A549 (cell line): Measurements from ENCODE around the gene PITX1. TPM values are rescaled to one million over a fixed set of nuclear protein-coding genes. Genes with fewer than 3 reads are reported as not detected.
A peak's percentile ranks its signal among the peaks of the same experiment; 100 is the strongest.

Experiments used
- ATAC-seq, 2 experiments: fragments of 200-7000 bp in 1 of 2; fragments of >200 bp in 1 of 2; cut with Nextera tagmentation in 1 of 2; cut with Tn5 transposase in 1 of 2; 3 replicates each; pipeline versions ENCODE4 v1.8.0 to v1.9.1; 2018 to 2020; ENCODE audit warnings: mild to moderate bottlenecking in 1 of 2, moderate library complexity in 1 of 2
- CTCF ChIA-PET: fragments of 300-600 bp; sonication (Branson Sonifier 250); formaldehyde crosslinking; extraction: SDS; loops from one replicate; lab custom pipeline; 2021; ENCODE audit warnings: antibody characterized with exemption, inconsistent platforms; lab: Yijun Ruan, JAX
- POLR2A ChIA-PET: fragments of 350-600 bp; formaldehyde crosslinking; extraction: SDS; loops from one replicate; lab custom pipeline; 2021; ENCODE audit warnings: antibody characterized with exemption, inconsistent platforms; lab: Yijun Ruan, JAX
- DNase-seq, 2 experiments: peaks; one replicate each; pipeline versions ENCODE4 v3.0.0 to v3.0.0-alpha.2; 2011 to 2016; ENCODE audit warnings: low read depth in 1 of 2, low spot score in 1 of 2
- FAIRE-seq: peaks from 2 replicates; lab custom pipeline; 2011; peaks lifted over from hg19 to GRCh38; lab: Jason Lieb, UNC
- H3K27ac ChIP-seq, 2 experiments: fragments of >200 bp; sonication (Bioruptor Twin); formaldehyde crosslinking; 3 replicates each; pipeline ENCODE4 v1.5.1; 2016 to 2017
- H3K4me1 ChIP-seq: fragments of >200 bp; sonication (Bioruptor Twin); formaldehyde crosslinking; 3 replicates; pipeline ENCODE4 v1.6.1; 2016
- H3K4me2 ChIP-seq: fragments of >200 bp; sonication (Bioruptor Twin); formaldehyde crosslinking; 3 replicates; pipeline ENCODE4 v1.6.1; 2016
- H3K4me3 ChIP-seq: fragments of >200 bp; sonication (Bioruptor Twin); formaldehyde crosslinking; 3 replicates; pipeline ENCODE4 v1.5.1; 2016
- H3K9me3 ChIP-seq: fragments of >200 bp; sonication (Bioruptor Twin); formaldehyde crosslinking; 3 replicates; pipeline ENCODE4 v1.6.1; 2016
- BCL3 ChIP-seq: fragments of >200 bp; sonication (Bioruptor Twin); formaldehyde crosslinking; IDR thresholded peaks from 3 replicates; pipeline ENCODE4 v1.6.1; 2016
- CBX8 ChIP-seq: fragments of 200-600 bp; sonication (generic); IDR thresholded peaks from 2 replicates; pipeline ENCODE4 v1.6.1; 2016
- FOSB ChIP-seq: fragments of 250-450 bp; sonication (Bioruptor Pico); IDR thresholded peaks from 2 replicates; pipeline ENCODE4 v1.5.0; 2020; ENCODE audit warnings: mild to moderate bottlenecking, moderate library complexity
- HEYL ChIP-seq: fragments of 250-450 bp; sonication (Bioruptor Pico); IDR thresholded peaks from 2 replicates; pipeline ENCODE4 v1.8.0; 2021; ENCODE audit warnings: mild to moderate bottlenecking, moderate library complexity
- NPAS2 ChIP-seq: fragments of 250-450 bp; sonication (Bioruptor Pico); IDR thresholded peaks from 2 replicates; pipeline ENCODE4 v1.8.0; 2022; ENCODE audit warnings: mild to moderate bottlenecking, moderate library complexity, borderline replicate concordance
- POLR2A ChIP-seq: IDR thresholded peaks from 2 replicates; pipeline ENCODE4 v1.6.1; 2012; ENCODE audit warnings: mild to moderate bottlenecking, low read length
- REST ChIP-seq: fragments of 200-600 bp; sonication (generic); IDR thresholded peaks from 2 replicates; pipeline ENCODE4 v1.6.1; 2016; ENCODE audit warnings: antibody characterized with exemption, mild to moderate bottlenecking, moderate library complexity
- TFCP2L1 ChIP-seq: fragments of 250-450 bp; sonication (Bioruptor Pico); IDR thresholded peaks from 2 replicates; pipeline ENCODE4 v1.5.0; 2021; ENCODE audit warnings: mild to moderate bottlenecking
- USF2 ChIP-seq: fragments of 450-650 bp; IDR thresholded peaks from 2 replicates; pipeline ENCODE4 v1.6.1; 2014; ENCODE audit warnings: antibody characterized with exemption
- ZC3H11A ChIP-seq: fragments of 450-650 bp; IDR thresholded peaks from 2 replicates; pipeline ENCODE4 v1.6.1; 2014; ENCODE audit warnings: antibody characterized with exemption, mild to moderate bottlenecking
- ZNF302 ChIP-seq: fragments of 250-450 bp; sonication (Bioruptor Pico); IDR thresholded peaks from 2 replicates; pipeline ENCODE4 v1.9.0; 2021; ENCODE audit warnings: inconsistent platforms, mild to moderate bottlenecking, moderate library complexity
- WGBS: methylation state at CpG from one replicate; pipeline ENCODE4 v1.1.6; 2017; ENCODE audit errors: missing lambda C conversion rate; 5-methylcytosine and 5-hydroxymethylcytosine counted together
- polyA plus RNA-seq, 4 experiments: library from polyadenylated mRNA; depleted of rRNA in 3 of 4; stranded (reverse); fragments of >200 nt; fragmentation: RNase III in 1 of 4; extraction: RNeasy Plus Mini Kit Qiagen cat#74134 plus additional on column Dnase treatment in 1 of 4; gene quantifications; 2 replicates in 3 of 4; 3 replicates in 1 of 4; pipeline ENCODE4 v1.2.3, GENCODE V29; 2011 to 2017

The PITX1 gene
- polyA plus RNA-seq, 2 of the 4 experiments (the other 2 are of a cell fraction): 11.1 to 16.7 TPM

GRCh38 chr5:135027266-135027696 lies 6.7 kb downstream of the PITX1 start (continued):
- TF ChIP-seq BCL3 (no peak), REST (no peak), TFCP2L1 (CRISPR knock-in tag) (no peak), ZNF302 (CRISPR knock-in tag) (no peak)

- Histone ChIP-seq H3K4me2 (no peak overlapping the region), H3K4me3 (no peak overlapping the region), H3K4me1 (peaks cover 22% of the 10 kb centered on the region; the same call in 2 of the 3 replicates), H3K9me3 (no peaks in the 10 kb centered on the region), H3K27ac (no peak overlapping the region)
- FAIRE-seq (no peak), ATAC-seq (peak in 1 of 2 experiments; percentile 18; a peak in 1 of 6 replicates), DNase-seq (no peak)
- CTCF ChIA-PET: interaction anchor here (0.6 to 1.6 kb wide), 3 partner anchors 107 to 122 kb away, joined by 3 read pairs; partner anchors contain the start of gene PCBD2
- POLR2A ChIA-PET: no interaction called here
- 82% methylated on average over 12 of the region's 12 CpGs for WGBS
- no peak for TF ChIP-seq FOSB (CRISPR knock-in tag)
- no peak for TF ChIP-seq ZC3H11A
- TF ChIP-seq USF2: no peak
Measured at GRCh38 chr5:135026645-135027265, 7.3 kb downstream of the PITX1 start.

- Histone ChIP-seq H3K4me3 (no peak overlapping the region), H3K27ac (no peak overlapping the region), H3K4me1 (peaks cover 18% of the 10 kb centered on the region; the same call in 2 of the 3 replicates), H3K9me3 (no peaks in the 10 kb centered on the region), H3K4me2 (no peak overlapping the region)
- POLR2A ChIA-PET: interaction anchor here (1.0 kb wide), 1 partner anchor 7 kb away, joined by 3 read pairs; no protein-coding TSS in a partner anchor
- CTCF ChIA-PET: interaction anchor here (0.6 to 1.6 kb wide), 4 partner anchors 106 to 359 kb away, joined by 3 read pairs; partner anchors contain the start of gene PCBD2
- no peak for FAIRE-seq
- WGBS: 94% methylated on average over 14 of the region's 15 CpGs
- DNase-seq: no peak
- TF ChIP-seq HEYL (CRISPR knock-in tag): no peak
- no peak for TF ChIP-seq CBX8
- TF ChIP-seq NPAS2 (CRISPR knock-in tag): no peak
- TF ChIP-seq POLR2A: no peak
- ATAC-seq: no peak
Measured at GRCh38 chr5:135025730-135026644, 8.0 kb downstream of the PITX1 start.
